ENCODE data around the gene TUBD1. TPM values are rescaled to one million over a fixed set of nuclear protein-coding genes. Genes with fewer than 3 reads are reported as not detected.

TUBD1 gene
- total and polyA plus RNA-seq, 4 donors = 2.1 to 12.7 (median 6.0) TPM

GRCh38 chr17:59846394-59847165 lies 46.2 kb downstream of the TUBD1 start (continued):
- peak; percentile 41 for TF ChIP-seq REST (IDR thresholded peaks at IDR 0.05)
- TF ChIP-seq HNF4A (conservative IDR thresholded peaks at IDR 0.05) = peak in 1 of 2 donors; percentile 29
- no peak for TF ChIP-seq EGR1 (IDR thresholded peaks at IDR 0.05; ENCODE audit: low read depth in 2 of 2)
- TF ChIP-seq TAF1 (conservative IDR thresholded peaks at IDR 0.05) = no peak
- TF ChIP-seq YY1 (IDR thresholded peaks at IDR 0.05) = peak; percentile 43

- WGBS = 21% methylated on average over 3 of the region's 3 CpGs
- H3K36me3 ChIP-seq (ENCODE audit: control insufficient read depth in 4 of 4, insufficient read depth in 3 of 4, low read depth in 1 of 4, low read length in 3 of 4) = peaks cover 0 to 2% (median under 1%) of the 10 kb centered on the region in 4 donors
- H3K4me3 ChIP-seq (ENCODE audit: low read depth in 1 of 3, low read length in 3 of 3) = no peak overlapping the region
- TF ChIP-seq CTCF (IDR thresholded peaks at IDR 0.05; ENCODE audit: low read depth, low read length, missing input control) = no peak
- TF ChIP-seq JUND (IDR thresholded peaks at IDR 0.05) = peak; percentile 38 to 79
- no peak for TF ChIP-seq FOXA1 (IDR thresholded peaks at IDR 0.05)
- TF ChIP-seq EGR1 (IDR thresholded peaks at IDR 0.05; ENCODE audit: low read depth in 2 of 2) = peak; percentile 34 to 44
- TF ChIP-seq REST (IDR thresholded peaks at IDR 0.05) = peak; percentile 61
- TF ChIP-seq GABPA (IDR thresholded peaks at IDR 0.05 in 1 of 2, conservative IDR thresholded peaks at IDR 0.05 in 1 of 2) = peak in 1 of 2 donors; percentile 6
- peak; percentile 58 for TF ChIP-seq TAF1 (conservative IDR thresholded peaks at IDR 0.05)
- TF ChIP-seq HNF4A (conservative IDR thresholded peaks at IDR 0.05) = peak; percentile 47 to 62
- TF ChIP-seq ZBTB33 (IDR thresholded peaks at IDR 0.05) = peak; percentile 36
- TF ChIP-seq HNF4G (IDR thresholded peaks at IDR 0.05) = no peak
- TF ChIP-seq SP1 (IDR thresholded peaks at IDR 0.05) = peak; percentile 81
- peak; percentile 55 for TF ChIP-seq FOXA2 (IDR thresholded peaks at IDR 0.05)
- TF ChIP-seq RXRA (IDR thresholded peaks at IDR 0.05) = peak; percentile 90 to 94
- TF ChIP-seq MAX (IDR thresholded peaks at IDR 0.05) = peak; percentile 46
- TF ChIP-seq ATF3 (IDR thresholded peaks at IDR 0.05) = peak; percentile 14
- peak in 1 of 2 donors; percentile 3 for TF ChIP-seq RAD21 (IDR thresholded peaks at IDR 0.05)
- no peak for TF ChIP-seq NR2F2 (IDR thresholded peaks at IDR 0.05)
- peak; percentile 24 for TF ChIP-seq YY1 (IDR thresholded peaks at IDR 0.05)
- DNase-seq (ENCODE audit: low spot score) = no peak
- H3K9ac ChIP-seq (ENCODE audit: low read depth in 1 of 2, low read length in 2 of 2) = peak overlapping the region; percentile 43 to 79
- no peaks in the 10 kb centered on the region for H3K27me3 ChIP-seq (ENCODE audit: control insufficient read depth in 4 of 4, insufficient read depth in 4 of 4, low read length in 3 of 4)
- peaks cover 14 to 39% (median 32%) of the 10 kb centered on the region in 4 donors for H3K4me1 ChIP-seq (ENCODE audit: control insufficient read depth in 4 of 4, insufficient read depth in 4 of 4, low read length in 3 of 4)
- H3K9me3 ChIP-seq (ENCODE audit: control insufficient read depth in 4 of 4, low read length in 3 of 4) = no peaks in the 10 kb centered on the region
- H3K27ac ChIP-seq (ENCODE audit: low read depth in 1 of 2, low read length in 2 of 2) = peak overlapping the region; percentile 96 to 99
Observed at GRCh38 chr17:59845595-59846393, 46.9 kb downstream of the TUBD1 start.

Measured in liver (tissue), 9 donors.